Measurements from ENCODE around the gene TDRD3. TPM values are rescaled to one million over a fixed set of nuclear protein-coding genes. Genes with fewer than 3 reads are reported as not detected.

TDRD3 gene
- total and polyA plus RNA-seq, 2 experiments from 2014 or later, result 20.8 to 29.5 TPM

DNA sequence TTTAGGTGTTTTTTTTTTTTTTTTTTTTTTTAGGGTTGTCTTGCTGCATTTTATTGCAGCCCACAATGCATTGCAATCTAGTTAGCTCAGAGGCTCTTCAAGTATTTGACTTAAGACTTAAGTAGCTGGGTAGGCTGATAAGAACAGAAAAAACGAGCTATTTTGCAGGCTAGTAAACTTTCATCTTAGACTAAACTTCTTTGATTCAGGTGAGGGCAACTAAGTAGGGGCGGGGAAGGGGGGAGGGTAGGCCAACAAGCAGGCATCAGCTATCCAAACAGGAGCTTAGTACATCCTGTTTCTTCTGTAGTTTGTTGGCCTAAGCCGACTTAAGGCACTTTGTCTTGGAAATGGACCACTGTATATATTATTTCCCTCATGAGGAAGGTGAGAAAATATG, 4.9 kb upstream of the TDRD3 start:
- TF ChIP-seq, protein P1, sequence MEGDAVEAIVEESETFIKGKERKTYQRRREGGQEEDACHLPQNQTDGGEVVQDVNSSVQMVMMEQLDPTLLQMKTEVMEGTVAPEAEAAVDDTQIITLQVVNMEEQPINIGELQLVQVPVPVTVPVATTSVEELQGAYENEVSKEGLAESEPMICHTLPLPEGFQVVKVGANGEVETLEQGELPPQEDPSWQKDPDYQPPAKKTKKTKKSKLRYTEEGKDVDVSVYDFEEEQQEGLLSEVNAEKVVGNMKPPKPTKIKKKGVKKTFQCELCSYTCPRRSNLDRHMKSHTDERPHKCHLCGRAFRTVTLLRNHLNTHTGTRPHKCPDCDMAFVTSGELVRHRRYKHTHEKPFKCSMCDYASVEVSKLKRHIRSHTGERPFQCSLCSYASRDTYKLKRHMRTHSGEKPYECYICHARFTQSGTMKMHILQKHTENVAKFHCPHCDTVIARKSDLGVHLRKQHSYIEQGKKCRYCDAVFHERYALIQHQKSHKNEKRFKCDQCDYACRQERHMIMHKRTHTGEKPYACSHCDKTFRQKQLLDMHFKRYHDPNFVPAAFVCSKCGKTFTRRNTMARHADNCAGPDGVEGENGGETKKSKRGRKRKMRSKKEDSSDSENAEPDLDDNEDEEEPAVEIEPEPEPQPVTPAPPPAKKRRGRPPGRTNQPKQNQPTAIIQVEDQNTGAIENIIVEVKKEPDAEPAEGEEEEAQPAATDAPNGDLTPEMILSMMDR (IDR thresholded peaks at IDR 0.05; ENCODE audit: low read depth, low read length), result no peak
- Histone ChIP-seq H3K4me3 (no peak overlapping the region), H3K9me3 (ENCODE audit: low read depth) (no peaks in the 10 kb centered on the region), H3K27ac (no peak overlapping the region), H3K4me1 (ENCODE audit: low read depth) (peaks cover 24% of the 10 kb centered on the region), H3K36me3 (no peaks in the 10 kb centered on the region), H3K27me3 (no peaks in the 10 kb centered on the region)
- DNase-seq (ENCODE audit: low read depth in 1 of 2, low spot score in 1 of 2), result no peak

DNA sequence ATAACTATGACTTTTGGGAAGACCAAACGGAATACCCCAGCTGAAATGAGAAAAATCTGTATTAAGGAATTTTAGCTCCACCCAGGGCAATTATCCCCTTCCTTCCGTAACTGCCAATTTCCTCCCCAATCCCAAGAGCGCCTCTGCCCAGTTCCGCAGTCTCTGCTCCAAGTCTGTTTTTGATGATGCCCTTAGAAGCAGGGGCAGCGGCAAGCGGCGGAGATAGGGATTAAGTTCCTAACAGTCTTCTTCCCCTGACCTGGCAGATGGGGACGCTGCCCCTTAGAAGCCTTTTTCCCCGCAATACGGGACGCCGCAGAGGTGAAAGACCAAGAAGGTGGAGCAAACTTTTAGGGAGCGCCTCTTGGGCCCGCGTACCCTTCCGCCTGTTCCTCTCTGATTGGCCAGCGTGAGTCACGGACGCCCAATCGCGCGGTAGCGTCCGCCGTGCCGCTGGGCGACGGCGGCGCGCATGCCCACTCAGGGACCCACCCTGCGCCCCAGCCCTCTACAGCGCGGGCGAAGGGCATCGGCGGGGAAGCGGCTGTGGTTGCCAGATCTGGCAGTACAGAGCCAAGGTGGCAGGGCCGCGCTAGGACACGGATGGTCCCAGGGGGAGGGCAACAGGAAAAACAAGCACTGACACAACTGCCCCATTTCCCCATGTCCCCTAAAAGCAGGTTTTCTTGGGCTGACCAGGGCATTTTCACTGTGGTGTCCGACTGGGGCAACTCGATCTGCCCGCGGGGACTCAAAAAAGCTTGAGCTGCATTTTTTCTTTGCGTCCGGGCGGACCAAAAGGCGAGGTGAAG, 843 bp upstream of the TDRD3 start:
- TF ChIP-seq, protein P1 (IDR thresholded peaks at IDR 0.05; ENCODE audit: low read depth, low read length), result no peak
- DNase-seq (ENCODE audit: low read depth in 1 of 2, low spot score in 1 of 2), result peak; percentile 94
- Histone ChIP-seq H3K9me3 (ENCODE audit: low read depth) (no peaks in the 10 kb centered on the region), H3K36me3 (no peaks in the 10 kb centered on the region), H3K27ac (peak overlapping the region; percentile 98), H3K27me3 (no peaks in the 10 kb centered on the region), H3K4me3 (peak overlapping the region; percentile 68), H3K4me1 (ENCODE audit: low read depth) (peaks cover 38% of the 10 kb centered on the region)

DNA sequence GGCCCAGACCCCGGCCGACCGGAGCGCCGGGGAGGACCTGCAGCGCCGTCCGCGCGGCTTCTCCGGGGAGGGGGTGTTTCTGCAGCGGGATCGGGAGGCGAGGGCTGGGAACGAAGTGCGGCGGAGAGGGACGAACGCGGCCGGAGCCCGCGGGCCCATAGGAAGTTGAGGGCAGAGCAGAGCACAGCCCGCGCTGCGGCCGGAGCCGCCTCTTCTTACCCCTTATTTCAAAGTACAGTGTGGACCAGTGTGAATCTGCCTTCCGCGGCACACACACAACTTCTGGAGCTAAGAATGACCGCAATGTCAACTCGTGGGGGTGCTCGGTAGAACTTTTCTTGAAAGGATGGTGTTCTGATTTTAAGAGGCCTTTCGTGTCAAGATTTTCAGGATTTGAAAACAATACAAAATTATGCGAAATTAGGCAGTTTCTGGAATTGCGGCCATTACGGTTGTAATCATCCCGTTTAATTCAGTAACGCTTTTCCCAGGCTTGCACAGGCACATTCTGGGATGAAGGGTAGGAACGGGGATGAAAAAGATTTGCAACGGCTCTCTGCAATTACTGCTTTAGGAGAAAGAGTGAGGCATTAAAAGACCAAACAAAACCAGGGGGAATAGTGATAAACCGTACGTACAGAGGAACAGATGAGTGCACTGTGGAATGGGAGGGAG, 821 bp downstream of the TDRD3 start:
- H3K27ac ChIP-seq, result peak overlapping the region; percentile 98
- H3K9me3 ChIP-seq (ENCODE audit: low read depth), result no peaks in the 10 kb centered on the region
- H3K4me1 ChIP-seq (ENCODE audit: low read depth), result peaks cover 30% of the 10 kb centered on the region
- TF ChIP-seq, protein P1 (IDR thresholded peaks at IDR 0.05; ENCODE audit: low read depth, low read length), result no peak
- H3K4me3 ChIP-seq, result peak overlapping the region; percentile 68
- H3K36me3 ChIP-seq, result no peaks in the 10 kb centered on the region
- DNase-seq (ENCODE audit: low read depth in 1 of 2, low spot score in 1 of 2), result peak; percentile 75 to 78
- H3K27me3 ChIP-seq, result no peaks in the 10 kb centered on the region

DNA sequence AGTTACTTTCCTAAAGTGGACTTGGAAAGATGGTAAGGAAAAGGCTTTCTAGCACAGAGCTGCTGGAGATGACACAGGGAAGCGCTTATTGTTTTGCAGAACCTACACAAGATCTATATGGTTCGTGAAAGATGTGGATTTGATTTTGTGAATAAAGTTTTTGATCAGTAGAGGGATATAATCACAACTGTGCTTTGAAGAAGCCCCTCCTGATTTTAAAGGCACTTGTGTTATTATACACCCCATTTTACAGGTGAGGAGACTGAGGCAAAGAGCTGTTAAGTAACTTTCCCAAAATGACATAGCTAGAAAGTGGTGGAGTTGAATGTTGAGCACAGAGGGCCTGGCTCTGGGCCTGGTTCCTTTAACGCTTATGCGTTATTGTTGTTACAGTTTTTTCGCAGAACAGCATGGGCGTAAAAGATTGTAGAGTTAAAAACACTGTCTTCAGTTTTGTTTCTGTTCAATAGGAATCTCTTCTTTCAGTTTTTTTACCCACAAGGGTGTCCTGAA, 1.4 kb downstream of the TDRD3 start:
- no peaks in the 10 kb centered on the region for H3K27me3 ChIP-seq
- peak overlapping the region; percentile 98 for H3K27ac ChIP-seq
- TF ChIP-seq, protein P1 (IDR thresholded peaks at IDR 0.05; ENCODE audit: low read depth, low read length), result no peak
- peaks cover 28% of the 10 kb centered on the region for H3K4me1 ChIP-seq (ENCODE audit: low read depth)
- no peak for DNase-seq (ENCODE audit: low read depth in 1 of 2, low spot score in 1 of 2)
- H3K4me3 ChIP-seq, result peak overlapping the region; percentile 68
- no peaks in the 10 kb centered on the region for H3K9me3 ChIP-seq (ENCODE audit: low read depth)
- H3K36me3 ChIP-seq, result no peaks in the 10 kb centered on the region

DNA sequence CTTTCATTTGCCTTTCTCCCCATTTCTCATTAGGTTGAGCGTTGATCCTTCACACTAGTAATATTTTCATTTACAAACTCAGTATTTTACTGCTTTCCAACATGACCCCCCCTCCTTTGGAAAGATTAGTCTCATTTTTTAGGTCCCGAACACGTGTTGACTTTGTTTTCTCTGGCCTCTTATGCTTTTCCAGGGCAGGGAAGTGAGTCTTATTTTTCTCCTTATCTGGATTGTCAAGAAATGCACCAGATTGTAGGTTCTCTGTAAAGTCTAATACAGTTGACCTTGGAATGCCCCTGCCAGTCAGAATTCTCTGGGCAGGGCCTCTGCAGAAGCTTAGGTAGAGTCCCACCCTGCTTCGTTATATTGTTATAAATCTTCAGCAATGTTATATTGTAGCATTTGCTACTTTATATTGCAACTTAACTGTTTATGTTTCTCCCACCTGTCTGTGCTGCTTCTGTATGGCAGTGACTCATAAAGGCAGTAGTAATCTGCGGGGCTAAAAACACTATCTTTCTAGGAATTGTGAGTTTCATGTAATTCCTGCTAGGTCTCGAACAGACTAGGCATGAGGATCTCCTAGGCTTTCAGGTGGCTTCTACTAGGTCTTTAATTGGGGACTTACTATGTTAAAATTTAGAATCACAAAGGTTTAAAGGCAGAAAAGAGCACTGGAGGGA, 2.0 kb downstream of the TDRD3 start:
- Histone ChIP-seq H3K27ac (peak overlapping the region; percentile 98), H3K27me3 (no peaks in the 10 kb centered on the region), H3K4me1 (ENCODE audit: low read depth) (peaks cover 28% of the 10 kb centered on the region), H3K36me3 (no peaks in the 10 kb centered on the region), H3K4me3 (peak overlapping the region; percentile 68), H3K9me3 (ENCODE audit: low read depth) (no peaks in the 10 kb centered on the region)
- TF ChIP-seq, protein P1 (IDR thresholded peaks at IDR 0.05; ENCODE audit: low read depth, low read length), result no peak
- DNase-seq (ENCODE audit: low read depth in 1 of 2, low spot score in 1 of 2), result peak; percentile 17 to 54

Measured in cardiac muscle cell (in vitro differentiated cells and primary cell).